ENCODE measurements around the gene TMEM132C. TPM values are rescaled to one million over a fixed set of nuclear protein-coding genes. Genes with fewer than 3 reads are reported as not detected.

TMEM132C gene
- polyA plus RNA-seq, 2 donors: 0.43 to 0.65 TPM

GRCh38 chr12:128449146-128449894, 182.3 kb downstream of the TMEM132C start:
- H3K4me3 ChIP-seq (ENCODE audit: low read depth in 1 of 2, low read length in 2 of 2): no peak overlapping the region
- no peaks in the 10 kb centered on the region for H3K4me1 ChIP-seq (ENCODE audit: control insufficient read depth in 2 of 2, insufficient read depth in 2 of 2, low read length in 1 of 2)
- 37 to 40% methylated on average over 7 of the region's 7 CpGs for WGBS, 2 donors
- H3K36me3 ChIP-seq (ENCODE audit: control insufficient read depth in 2 of 2, insufficient read depth in 2 of 2, low read length in 1 of 2): no peaks in the 10 kb centered on the region
- peaks cover 0 to 8% of the 10 kb centered on the region in 2 donors for H3K9me3 ChIP-seq (ENCODE audit: control insufficient read depth in 2 of 2, insufficient read depth in 1 of 2, low read depth in 1 of 2, low read length in 1 of 2)
- H3K27ac ChIP-seq (ENCODE audit: low read depth in 2 of 2, low read length in 1 of 2): no peak overlapping the region
- H3K27me3 ChIP-seq (ENCODE audit: control insufficient read depth in 1 of 2, insufficient read depth in 2 of 2, low read length in 2 of 2): no peaks in the 10 kb centered on the region

GRCh38 chr12:128450810-128451209, 183.8 kb downstream of the TMEM132C start:
- Histone ChIP-seq H3K27me3 (ENCODE audit: control insufficient read depth in 1 of 2, insufficient read depth in 2 of 2, low read length in 2 of 2) (no peaks in the 10 kb centered on the region), H3K4me1 (ENCODE audit: control insufficient read depth in 2 of 2, insufficient read depth in 2 of 2, low read length in 1 of 2) (no peaks in the 10 kb centered on the region), H3K4me3 (ENCODE audit: low read depth in 1 of 2, low read length in 2 of 2) (no peak overlapping the region), H3K27ac (ENCODE audit: low read depth in 2 of 2, low read length in 1 of 2) (no peak overlapping the region), H3K9me3 (ENCODE audit: control insufficient read depth in 2 of 2, insufficient read depth in 1 of 2, low read depth in 1 of 2, low read length in 1 of 2) (peaks cover 0 to 5% of the 10 kb centered on the region in 2 donors), H3K36me3 (ENCODE audit: control insufficient read depth in 2 of 2, insufficient read depth in 2 of 2, low read length in 1 of 2) (no peaks in the 10 kb centered on the region)
- 86 to 90% methylated on average over 3 of the region's 3 CpGs for WGBS, 2 donors

- Histone ChIP-seq H3K4me1 (ENCODE audit: control insufficient read depth in 2 of 2, insufficient read depth in 2 of 2, low read length in 1 of 2) (no peaks in the 10 kb centered on the region), H3K27me3 (ENCODE audit: control insufficient read depth in 1 of 2, insufficient read depth in 2 of 2, low read length in 2 of 2) (no peaks in the 10 kb centered on the region), H3K36me3 (ENCODE audit: control insufficient read depth in 2 of 2, insufficient read depth in 2 of 2, low read length in 1 of 2) (no peaks in the 10 kb centered on the region), H3K27ac (ENCODE audit: low read depth in 2 of 2, low read length in 1 of 2) (no peak overlapping the region), H3K9me3 (ENCODE audit: control insufficient read depth in 2 of 2, insufficient read depth in 1 of 2, low read depth in 1 of 2, low read length in 1 of 2) (peaks cover 0 to 2% of the 10 kb centered on the region in 2 donors), H3K4me3 (ENCODE audit: low read depth in 1 of 2, low read length in 2 of 2) (no peak overlapping the region)
- 27 to 32% methylated on average over 5 of the region's 5 CpGs for WGBS, 2 donors
Measured at GRCh38 chr12:128455851-128456250, 188.9 kb downstream of the TMEM132C start.

- Histone ChIP-seq H3K36me3 (ENCODE audit: control insufficient read depth in 2 of 2, insufficient read depth in 2 of 2, low read length in 1 of 2) (no peaks in the 10 kb centered on the region), H3K4me1 (ENCODE audit: control insufficient read depth in 2 of 2, insufficient read depth in 2 of 2, low read length in 1 of 2) (no peaks in the 10 kb centered on the region), H3K27ac (ENCODE audit: low read depth in 2 of 2, low read length in 1 of 2) (no peak overlapping the region), H3K4me3 (ENCODE audit: low read depth in 1 of 2, low read length in 2 of 2) (no peak overlapping the region), H3K27me3 (ENCODE audit: control insufficient read depth in 1 of 2, insufficient read depth in 2 of 2, low read length in 2 of 2) (no peaks in the 10 kb centered on the region), H3K9me3 (ENCODE audit: control insufficient read depth in 2 of 2, insufficient read depth in 1 of 2, low read depth in 1 of 2, low read length in 1 of 2) (peaks cover 0 to 2% of the 10 kb centered on the region in 2 donors)
- WGBS, 2 donors: 93 to 96% methylated on average over 3 of the region's 3 CpGs
Measured at GRCh38 chr12:128456922-128457321, 190.0 kb downstream of the TMEM132C start.

- H3K4me1 ChIP-seq (ENCODE audit: control insufficient read depth in 2 of 2, insufficient read depth in 2 of 2, low read length in 1 of 2): no peaks in the 10 kb centered on the region
- H3K36me3 ChIP-seq (ENCODE audit: control insufficient read depth in 2 of 2, insufficient read depth in 2 of 2, low read length in 1 of 2): no peaks in the 10 kb centered on the region
- peaks cover 0 to 2% of the 10 kb centered on the region in 2 donors for H3K9me3 ChIP-seq (ENCODE audit: control insufficient read depth in 2 of 2, insufficient read depth in 1 of 2, low read depth in 1 of 2, low read length in 1 of 2)
- 63 to 66% methylated on average over 8 of the region's 8 CpGs for WGBS, 2 donors
- no peak overlapping the region for H3K4me3 ChIP-seq (ENCODE audit: low read depth in 1 of 2, low read length in 2 of 2)
- no peak overlapping the region for H3K27ac ChIP-seq (ENCODE audit: low read depth in 2 of 2, low read length in 1 of 2)
- H3K27me3 ChIP-seq (ENCODE audit: control insufficient read depth in 1 of 2, insufficient read depth in 2 of 2, low read length in 2 of 2): no peaks in the 10 kb centered on the region
Measured at GRCh38 chr12:128458301-128458974, 191.5 kb downstream of the TMEM132C start.

- WGBS, 2 donors: 93 to 97% methylated on average over 1 of the region's 1 CpG
- Histone ChIP-seq H3K36me3 (ENCODE audit: control insufficient read depth in 2 of 2, insufficient read depth in 2 of 2, low read length in 1 of 2) (no peaks in the 10 kb centered on the region), H3K27me3 (ENCODE audit: control insufficient read depth in 1 of 2, insufficient read depth in 2 of 2, low read length in 2 of 2) (no peaks in the 10 kb centered on the region), H3K27ac (ENCODE audit: low read depth in 2 of 2, low read length in 1 of 2) (no peak overlapping the region), H3K4me1 (ENCODE audit: control insufficient read depth in 2 of 2, insufficient read depth in 2 of 2, low read length in 1 of 2) (no peaks in the 10 kb centered on the region), H3K9me3 (ENCODE audit: control insufficient read depth in 2 of 2, insufficient read depth in 1 of 2, low read depth in 1 of 2, low read length in 1 of 2) (peaks cover 0 to 5% of the 10 kb centered on the region in 2 donors), H3K4me3 (ENCODE audit: low read depth in 1 of 2, low read length in 2 of 2) (no peak overlapping the region)
Measured at GRCh38 chr12:128459067-128459466, 192.1 kb downstream of the TMEM132C start.

GRCh38 chr12:128463881-128464280, 196.9 kb downstream of the TMEM132C start:
- 81 to 85% methylated on average over 4 of the region's 4 CpGs for WGBS, 2 donors
- Histone ChIP-seq H3K4me1 (ENCODE audit: control insufficient read depth in 2 of 2, insufficient read depth in 2 of 2, low read length in 1 of 2) (no peaks in the 10 kb centered on the region), H3K36me3 (ENCODE audit: control insufficient read depth in 2 of 2, insufficient read depth in 2 of 2, low read length in 1 of 2) (no peaks in the 10 kb centered on the region), H3K27ac (ENCODE audit: low read depth in 2 of 2, low read length in 1 of 2) (no peak overlapping the region), H3K4me3 (ENCODE audit: low read depth in 1 of 2, low read length in 2 of 2) (no peak overlapping the region), H3K27me3 (ENCODE audit: control insufficient read depth in 1 of 2, insufficient read depth in 2 of 2, low read length in 2 of 2) (no peaks in the 10 kb centered on the region), H3K9me3 (ENCODE audit: control insufficient read depth in 2 of 2, insufficient read depth in 1 of 2, low read depth in 1 of 2, low read length in 1 of 2) (peaks cover 6 to 11% of the 10 kb centered on the region in 2 donors)

GRCh38 chr12:128467882-128468281, 200.9 kb downstream of the TMEM132C start:
- WGBS, 2 donors: 81 to 89% methylated on average over 9 of the region's 9 CpGs
- Histone ChIP-seq H3K36me3 (ENCODE audit: control insufficient read depth in 2 of 2, insufficient read depth in 2 of 2, low read length in 1 of 2) (no peaks in the 10 kb centered on the region), H3K9me3 (ENCODE audit: control insufficient read depth in 2 of 2, insufficient read depth in 1 of 2, low read depth in 1 of 2, low read length in 1 of 2) (peaks cover 6 to 10% of the 10 kb centered on the region in 2 donors), H3K4me1 (ENCODE audit: control insufficient read depth in 2 of 2, insufficient read depth in 2 of 2, low read length in 1 of 2) (no peaks in the 10 kb centered on the region), H3K27me3 (ENCODE audit: control insufficient read depth in 1 of 2, insufficient read depth in 2 of 2, low read length in 2 of 2) (no peaks in the 10 kb centered on the region), H3K4me3 (ENCODE audit: low read depth in 1 of 2, low read length in 2 of 2) (no peak overlapping the region), H3K27ac (ENCODE audit: low read depth in 2 of 2, low read length in 1 of 2) (no peak overlapping the region)

- no peaks in the 10 kb centered on the region for H3K4me1 ChIP-seq (ENCODE audit: control insufficient read depth in 2 of 2, insufficient read depth in 2 of 2, low read length in 1 of 2)
- H3K27me3 ChIP-seq (ENCODE audit: control insufficient read depth in 1 of 2, insufficient read depth in 2 of 2, low read length in 2 of 2): no peaks in the 10 kb centered on the region
- peaks cover 6 to 12% of the 10 kb centered on the region in 2 donors for H3K9me3 ChIP-seq (ENCODE audit: control insufficient read depth in 2 of 2, insufficient read depth in 1 of 2, low read depth in 1 of 2, low read length in 1 of 2)
- no peak overlapping the region for H3K27ac ChIP-seq (ENCODE audit: low read depth in 2 of 2, low read length in 1 of 2)
- H3K36me3 ChIP-seq (ENCODE audit: control insufficient read depth in 2 of 2, insufficient read depth in 2 of 2, low read length in 1 of 2): no peaks in the 10 kb centered on the region
- WGBS, 2 donors: 68 to 75% methylated on average over 4 of the region's 4 CpGs
- H3K4me3 ChIP-seq (ENCODE audit: low read depth in 1 of 2, low read length in 2 of 2): no peak overlapping the region
Measured at GRCh38 chr12:128468926-128469325, 202.0 kb downstream of the TMEM132C start.
